A549 (cell line): ENCODE measurements around the gene SH3PXD2A. TPM values are rescaled to one million over a fixed set of nuclear protein-coding genes. Genes with fewer than 3 reads are reported as not detected.
A peak's percentile ranks its signal among the peaks of the same experiment; 100 is the strongest.

Experiments used
- ATAC-seq, 2 experiments: fragments of 200-7000 bp in 1 of 2; fragments of >200 bp in 1 of 2; cut with Nextera tagmentation in 1 of 2; cut with Tn5 transposase in 1 of 2; 3 replicates each; pipeline versions ENCODE4 v1.8.0 to v1.9.1; 2018 to 2020; ENCODE audit warnings: mild to moderate bottlenecking in 1 of 2, moderate library complexity in 1 of 2
- CTCF ChIA-PET: fragments of 300-600 bp; sonication (Branson Sonifier 250); formaldehyde crosslinking; extraction: SDS; loops from one replicate; lab custom pipeline; 2021; ENCODE audit warnings: antibody characterized with exemption, inconsistent platforms; lab: Yijun Ruan, JAX
- POLR2A ChIA-PET: fragments of 350-600 bp; formaldehyde crosslinking; extraction: SDS; loops from one replicate; lab custom pipeline; 2021; ENCODE audit warnings: antibody characterized with exemption, inconsistent platforms; lab: Yijun Ruan, JAX
- DNase-seq, 2 experiments: peaks; one replicate each; pipeline versions ENCODE4 v3.0.0 to v3.0.0-alpha.2; 2011 to 2016; ENCODE audit warnings: low read depth in 1 of 2, low spot score in 1 of 2
- FAIRE-seq: peaks from 2 replicates; lab custom pipeline; 2011; peaks lifted over from hg19 to GRCh38; lab: Jason Lieb, UNC
- H3K27ac ChIP-seq, 2 experiments: fragments of >200 bp; sonication (Bioruptor Twin); formaldehyde crosslinking; 3 replicates each; pipeline ENCODE4 v1.5.1; 2016 to 2017
- H3K4me1 ChIP-seq: fragments of >200 bp; sonication (Bioruptor Twin); formaldehyde crosslinking; 3 replicates; pipeline ENCODE4 v1.6.1; 2016
- H3K4me2 ChIP-seq: fragments of >200 bp; sonication (Bioruptor Twin); formaldehyde crosslinking; 3 replicates; pipeline ENCODE4 v1.6.1; 2016
- H3K4me3 ChIP-seq: fragments of >200 bp; sonication (Bioruptor Twin); formaldehyde crosslinking; 3 replicates; pipeline ENCODE4 v1.5.1; 2016
- H3K9me3 ChIP-seq: fragments of >200 bp; sonication (Bioruptor Twin); formaldehyde crosslinking; 3 replicates; pipeline ENCODE4 v1.6.1; 2016
- ATOH8 ChIP-seq: fragments of 250-450 bp; sonication (Bioruptor Pico); IDR thresholded peaks from 2 replicates; pipeline ENCODE4 v1.5.0; 2020; ENCODE audit warnings: low read depth, mild to moderate bottlenecking, moderate library complexity
- CBX2 ChIP-seq: fragments of 200-600 bp; sonication (generic); IDR thresholded peaks from 2 replicates; pipeline ENCODE4 v1.6.1; 2016; ENCODE audit warnings: low read depth, mild to moderate bottlenecking, borderline replicate concordance
- CHD4 ChIP-seq: fragments of 200-600 bp; sonication (generic); IDR thresholded peaks from 2 replicates; pipeline ENCODE4 v1.6.1; 2016; ENCODE audit warnings: antibody characterized with exemption, mild to moderate bottlenecking, borderline replicate concordance
- EHMT2 ChIP-seq: fragments of 200-600 bp; sonication (generic); IDR thresholded peaks from 2 replicates; pipeline ENCODE4 v1.6.1; 2016; ENCODE audit warnings: antibody characterized with exemption, low read depth, mild to moderate bottlenecking, moderate library complexity
- FOSB ChIP-seq: fragments of 250-450 bp; sonication (Bioruptor Pico); IDR thresholded peaks from 2 replicates; pipeline ENCODE4 v1.5.0; 2020; ENCODE audit warnings: mild to moderate bottlenecking, moderate library complexity
- HDAC2 ChIP-seq: fragments of 200-600 bp; sonication (generic); IDR thresholded peaks from 2 replicates; pipeline ENCODE4 v1.6.1; 2016
- HES2 ChIP-seq: fragments of >200 bp; sonication (Bioruptor Twin); formaldehyde crosslinking; IDR thresholded peaks from 2 replicates; pipeline ENCODE4 v1.6.1; 2016
- HOXB13 ChIP-seq: fragments of 250-450 bp; sonication (Bioruptor Pico); IDR thresholded peaks from 2 replicates; pipeline ENCODE4 v1.5.0; 2020; ENCODE audit warnings: low read depth, mild to moderate bottlenecking, moderate library complexity
- KDM1A ChIP-seq: fragments of 200-600 bp; sonication (generic); IDR thresholded peaks from 2 replicates; pipeline ENCODE4 v1.6.1; 2016; ENCODE audit warnings: low read depth, mild to moderate bottlenecking
- KDM5A ChIP-seq: fragments of 200-600 bp; sonication (generic); IDR thresholded peaks from 2 replicates; pipeline ENCODE4 v1.6.1; 2016; ENCODE audit warnings: antibody characterized with exemption, mild to moderate bottlenecking
- MYC ChIP-seq: IDR thresholded peaks from 2 replicates; pipeline ENCODE4 v1.6.1; 2012; ENCODE audit warnings: mild to moderate bottlenecking, inconsistent platforms, low read length, improper control_type of control experiment, borderline replicate concordance
- NFE2L2 ChIP-seq: fragments of 150-350 bp; conservative IDR thresholded peaks from 2 replicates; pipeline ENCODE4 v1.6.1; 2014; ENCODE audit warnings: low read length
- PBX3 ChIP-seq: IDR thresholded peaks from 2 replicates; pipeline ENCODE4 v1.6.1; 2012
- PHF8 ChIP-seq: fragments of 200-600 bp; sonication (generic); IDR thresholded peaks from 2 replicates; pipeline ENCODE4 v1.6.1; 2016; ENCODE audit warnings: low read depth, mild to moderate bottlenecking, antibody characterized with exemption, moderate library complexity, borderline replicate concordance
- RFX5 ChIP-seq: fragments of 450-650 bp; IDR thresholded peaks from 2 replicates; pipeline ENCODE4 v1.7.1; 2014; ENCODE audit warnings: antibody characterized with exemption, mild to moderate bottlenecking, moderate library complexity
- SREBF2 ChIP-seq: fragments of 450-650 bp; IDR thresholded peaks from 2 replicates; pipeline ENCODE4 v1.6.1; 2014; ENCODE audit warnings: mild to moderate bottlenecking, moderate library complexity
- ZSCAN20 ChIP-seq: fragments of 250-450 bp; sonication (Bioruptor Pico); IDR thresholded peaks from 2 replicates; pipeline ENCODE4 v1.8.0; 2022; ENCODE audit warnings: mild to moderate bottlenecking, moderate library complexity
- WGBS: methylation state at CpG from one replicate; pipeline ENCODE4 v1.1.6; 2017; ENCODE audit errors: missing lambda C conversion rate; 5-methylcytosine and 5-hydroxymethylcytosine counted together
- polyA plus RNA-seq, 4 experiments: library from polyadenylated mRNA; depleted of rRNA in 3 of 4; stranded (reverse); fragments of >200 nt; fragmentation: RNase III in 1 of 4; extraction: RNeasy Plus Mini Kit Qiagen cat#74134 plus additional on column Dnase treatment in 1 of 4; gene quantifications; 2 replicates in 3 of 4; 3 replicates in 1 of 4; pipeline ENCODE4 v1.2.3, GENCODE V29; 2011 to 2017
- TF ChIP-seq, protein P1 (sequence below): fragments of 200-600 bp; sonication (generic); IDR thresholded peaks from 2 replicates; pipeline ENCODE4 v1.6.1; 2016; ENCODE audit warnings: antibody characterized with exemption, mild to moderate bottlenecking, moderate library complexity

Gene SH3PXD2A
- polyA plus RNA-seq, 2 of the 4 experiments (the other 2 are of a cell fraction): 2.4 to 3.9 TPM

GRCh38 chr10:103874730-103875129 is 19.4 kb upstream of the SH3PXD2A start:
- ChIA-PET CTCF (interaction anchor here (0.7 to 5.9 kb wide), 7 partner anchors 10 to 177 kb away, joined by 3 to 32 read pairs (median 4); partner anchors contain the start of gene SH3PXD2A), POLR2A (no interaction called here)
- no peak for FAIRE-seq
- no peak for TF ChIP-seq KDM5A
- no peak for TF ChIP-seq FOSB (CRISPR knock-in tag)
- no peak for TF ChIP-seq KDM1A
- no peak for TF ChIP-seq NFE2L2
- TF ChIP-seq SREBF2: no peak
- no peak for TF ChIP-seq CBX2
- no peak for TF ChIP-seq PBX3
- no peak for TF ChIP-seq HDAC2
- Histone ChIP-seq H3K4me3 (no peak overlapping the region), H3K9me3 (no peaks in the 10 kb centered on the region), H3K4me1 (peaks cover 15% of the 10 kb centered on the region; the same call in 2 of the 3 replicates), H3K27ac (no peak overlapping the region), H3K4me2 (no peak overlapping the region)
- WGBS: 84% methylated on average over 6 of the region's 6 CpGs
- no peak for ATAC-seq
- no peak for DNase-seq

DNA sequence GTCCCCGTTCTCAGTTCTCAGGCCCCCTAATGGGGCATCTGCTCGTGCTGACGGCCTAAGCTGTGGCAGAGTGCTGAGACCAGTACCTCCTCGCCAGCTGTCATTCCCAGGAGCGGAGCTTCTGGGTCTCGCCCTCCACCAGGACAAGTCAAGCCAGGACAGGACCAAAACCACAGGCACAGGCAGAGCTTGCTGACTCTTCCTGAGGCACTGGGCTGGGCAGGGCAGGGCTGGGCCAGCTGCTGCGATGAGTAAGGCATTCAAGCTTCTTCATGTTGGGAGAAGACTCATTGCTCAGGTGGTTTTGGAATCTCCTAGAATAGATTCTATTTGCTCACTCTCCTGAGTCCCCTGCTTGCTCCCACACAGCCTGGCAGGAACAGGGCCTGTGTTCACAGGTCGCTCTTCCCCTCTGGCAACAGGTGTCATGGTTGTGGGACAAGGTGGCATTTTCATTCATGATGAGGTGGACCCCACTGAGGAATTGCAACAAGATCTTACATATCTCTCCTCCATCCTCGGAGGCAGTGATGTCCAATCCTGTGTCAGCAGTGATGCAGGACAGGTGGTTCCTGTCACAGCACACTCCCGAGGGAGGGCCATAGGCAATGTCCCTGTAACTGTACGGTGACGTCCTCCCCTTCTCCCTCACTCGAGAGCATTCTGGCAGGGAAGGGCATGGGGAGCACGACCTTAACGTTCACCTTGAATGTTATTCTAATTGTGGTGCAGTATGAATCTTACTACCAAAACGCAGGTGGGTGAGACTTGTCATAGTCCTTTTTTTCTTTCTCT is 17.0 kb upstream of the SH3PXD2A start:
- CTCF ChIA-PET: interaction anchor here (1.1 to 5.9 kb wide), 7 partner anchors 9 to 186 kb away, joined by 3 to 32 read pairs (median 4); no protein-coding TSS in a partner anchor
- H3K27ac ChIP-seq: peak overlapping the region in 1 of 2 experiments; percentile 28; a peak in 2 of 6 replicates
- no peak for FAIRE-seq

More for the DNA sequence above, 17.0 kb upstream of the SH3PXD2A start:
- Histone ChIP-seq H3K4me3 (no peak overlapping the region), H3K4me2 (0 out of 3 replicates have a peak overlapping the region, but pooled peaks have one; percentile 19), H3K4me1 (peaks cover 15% of the 10 kb centered on the region; the same call in 2 of the 3 replicates), H3K9me3 (no peaks in the 10 kb centered on the region)
- POLR2A ChIA-PET: no interaction called here
- TF ChIP-seq, protein P1, sequence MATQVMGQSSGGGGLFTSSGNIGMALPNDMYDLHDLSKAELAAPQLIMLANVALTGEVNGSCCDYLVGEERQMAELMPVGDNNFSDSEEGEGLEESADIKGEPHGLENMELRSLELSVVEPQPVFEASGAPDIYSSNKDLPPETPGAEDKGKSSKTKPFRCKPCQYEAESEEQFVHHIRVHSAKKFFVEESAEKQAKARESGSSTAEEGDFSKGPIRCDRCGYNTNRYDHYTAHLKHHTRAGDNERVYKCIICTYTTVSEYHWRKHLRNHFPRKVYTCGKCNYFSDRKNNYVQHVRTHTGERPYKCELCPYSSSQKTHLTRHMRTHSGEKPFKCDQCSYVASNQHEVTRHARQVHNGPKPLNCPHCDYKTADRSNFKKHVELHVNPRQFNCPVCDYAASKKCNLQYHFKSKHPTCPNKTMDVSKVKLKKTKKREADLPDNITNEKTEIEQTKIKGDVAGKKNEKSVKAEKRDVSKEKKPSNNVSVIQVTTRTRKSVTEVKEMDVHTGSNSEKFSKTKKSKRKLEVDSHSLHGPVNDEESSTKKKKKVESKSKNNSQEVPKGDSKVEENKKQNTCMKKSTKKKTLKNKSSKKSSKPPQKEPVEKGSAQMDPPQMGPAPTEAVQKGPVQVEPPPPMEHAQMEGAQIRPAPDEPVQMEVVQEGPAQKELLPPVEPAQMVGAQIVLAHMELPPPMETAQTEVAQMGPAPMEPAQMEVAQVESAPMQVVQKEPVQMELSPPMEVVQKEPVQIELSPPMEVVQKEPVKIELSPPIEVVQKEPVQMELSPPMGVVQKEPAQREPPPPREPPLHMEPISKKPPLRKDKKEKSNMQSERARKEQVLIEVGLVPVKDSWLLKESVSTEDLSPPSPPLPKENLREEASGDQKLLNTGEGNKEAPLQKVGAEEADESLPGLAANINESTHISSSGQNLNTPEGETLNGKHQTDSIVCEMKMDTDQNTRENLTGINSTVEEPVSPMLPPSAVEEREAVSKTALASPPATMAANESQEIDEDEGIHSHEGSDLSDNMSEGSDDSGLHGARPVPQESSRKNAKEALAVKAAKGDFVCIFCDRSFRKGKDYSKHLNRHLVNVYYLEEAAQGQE: no peak
- TF ChIP-seq MYC (no peak), PHF8 (no peak), ZSCAN20 (CRISPR knock-in tag) (no peak), RFX5 (no peak), HES2 (no peak), HOXB13 (no peak), ATOH8 (CRISPR knock-in tag) (no peak), CHD4 (no peak), EHMT2 (no peak)
- 88% methylated on average over 15 of the region's 16 CpGs for WGBS
- peak in 1 of 2 experiments; percentile 35 for DNase-seq
- ATAC-seq: peak; percentile 65 to 79
